Measurements from ENCODE around the gene SAMD4A.

DNA sequence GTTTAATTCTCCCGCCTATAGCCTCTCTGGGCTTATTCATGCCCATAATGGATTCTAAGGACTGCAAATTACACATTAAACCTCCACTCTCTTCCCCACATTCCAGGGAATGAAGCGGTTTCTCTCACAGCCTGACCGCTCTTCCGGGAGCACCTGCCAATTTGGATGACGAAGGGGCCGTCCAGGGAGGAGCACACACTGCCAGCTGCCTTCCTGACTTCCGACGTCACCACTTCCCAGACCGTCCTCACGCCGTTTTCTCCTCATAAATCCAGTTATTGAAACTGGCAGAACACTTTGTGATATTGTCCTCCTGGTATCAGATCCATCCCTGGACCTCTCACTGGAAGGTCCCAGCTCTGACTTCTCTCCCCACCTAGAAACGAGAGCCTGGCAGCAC, 248.1 kb downstream of the SAMD4A start:
- TF ChIP-seq, protein P1, sequence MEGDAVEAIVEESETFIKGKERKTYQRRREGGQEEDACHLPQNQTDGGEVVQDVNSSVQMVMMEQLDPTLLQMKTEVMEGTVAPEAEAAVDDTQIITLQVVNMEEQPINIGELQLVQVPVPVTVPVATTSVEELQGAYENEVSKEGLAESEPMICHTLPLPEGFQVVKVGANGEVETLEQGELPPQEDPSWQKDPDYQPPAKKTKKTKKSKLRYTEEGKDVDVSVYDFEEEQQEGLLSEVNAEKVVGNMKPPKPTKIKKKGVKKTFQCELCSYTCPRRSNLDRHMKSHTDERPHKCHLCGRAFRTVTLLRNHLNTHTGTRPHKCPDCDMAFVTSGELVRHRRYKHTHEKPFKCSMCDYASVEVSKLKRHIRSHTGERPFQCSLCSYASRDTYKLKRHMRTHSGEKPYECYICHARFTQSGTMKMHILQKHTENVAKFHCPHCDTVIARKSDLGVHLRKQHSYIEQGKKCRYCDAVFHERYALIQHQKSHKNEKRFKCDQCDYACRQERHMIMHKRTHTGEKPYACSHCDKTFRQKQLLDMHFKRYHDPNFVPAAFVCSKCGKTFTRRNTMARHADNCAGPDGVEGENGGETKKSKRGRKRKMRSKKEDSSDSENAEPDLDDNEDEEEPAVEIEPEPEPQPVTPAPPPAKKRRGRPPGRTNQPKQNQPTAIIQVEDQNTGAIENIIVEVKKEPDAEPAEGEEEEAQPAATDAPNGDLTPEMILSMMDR (IDR thresholded peaks at IDR 0.05) = no peak
- TF ChIP-seq POLR2A (IDR thresholded peaks at IDR 0.05) = no peak
